IMR-90 (cell line): ENCODE measurements around the gene DGKG. TPM values are rescaled to one million over a fixed set of nuclear protein-coding genes. Genes with fewer than 3 reads are reported as not detected.

ENCODE experiments used
- ATAC-seq: fragments of 200-7000 bp; cut with Tn5 transposase; 2 replicates; pipeline ENCODE4 v1.9.1; 2020; ENCODE audit warnings: low read depth, mild to moderate bottlenecking, moderate library complexity
- BruUV-seq: library from RNA; stranded (reverse); fragments of 400-500 nt; replicated peaks from 2 replicates; lab custom pipeline; 2021; lab: Mats Ljungman, UMichigan
- CTCF ChIA-PET: fragments of 300-600 bp; formaldehyde crosslinking; extraction: SDS; loops from one replicate; lab custom pipeline; 2021; ENCODE audit warnings: antibody characterized with exemption; lab: Yijun Ruan, JAX
- POLR2A ChIA-PET: fragments of 300-600 bp; sonication (Branson Sonifier 250); formaldehyde crosslinking; loops from one replicate; lab custom pipeline; 2022; ENCODE audit warnings: antibody characterized with exemption; ENCODE audit not compliant: unreplicated experiment; lab: Charles Lee
- DNase-seq: peaks from one replicate; pipeline ENCODE4 v3.0.0; 2013
- H2AFZ ChIP-seq: replicated peaks from 2 replicates; pipeline ENCODE3; 2013; ENCODE audit warnings: low read length, mild to moderate bottlenecking; ENCODE audit not compliant: poor library complexity
- H2AK5ac ChIP-seq: 2 replicates; pipeline ENCODE4 v1.6.1; 2013; ENCODE audit warnings: low read depth, low read length, inconsistent platforms
- H2AK9ac ChIP-seq: replicated peaks from 2 replicates; pipeline ENCODE3; 2013; ENCODE audit warnings: mild to moderate bottlenecking, low read depth, low read length, moderate library complexity; ENCODE audit not compliant: poor library complexity
- H2BK120ac ChIP-seq: 2 replicates; pipeline ENCODE4 v1.6.1; 2013; ENCODE audit warnings: low read depth, low read length, inconsistent platforms
- H2BK15ac ChIP-seq: 3 replicates; pipeline ENCODE4 v1.6.1; 2013; ENCODE audit warnings: low read depth, low read length, inconsistent platforms
- H2BK20ac ChIP-seq: 2 replicates; pipeline ENCODE4 v1.6.1; 2013; ENCODE audit warnings: low read depth, mild to moderate bottlenecking, inconsistent platforms, low read length, moderate library complexity
- H2BK5ac ChIP-seq: 2 replicates; pipeline ENCODE4 v1.6.1; 2013; ENCODE audit warnings: mild to moderate bottlenecking, low read depth, low read length, inconsistent platforms; ENCODE audit not compliant: poor library complexity, severe bottlenecking
- H3K14ac ChIP-seq: replicated peaks from 2 replicates; pipeline ENCODE4 v1.6.1; 2013; ENCODE audit warnings: low read depth, low read length, inconsistent platforms
- H3K18ac ChIP-seq: 2 replicates; pipeline ENCODE4 v1.6.1; 2013; ENCODE audit warnings: low read depth, low read length, control low read depth
- H3K23ac ChIP-seq: 2 replicates; pipeline ENCODE4 v1.6.1; 2013; ENCODE audit warnings: low read depth, low read length, inconsistent platforms
- H3K27ac ChIP-seq: 2 replicates; pipeline ENCODE4 v1.5.1; 2013; ENCODE audit warnings: mild to moderate bottlenecking, control low read depth, low read length; ENCODE audit not compliant: insufficient read depth
- H3K27me3 ChIP-seq: 2 replicates; pipeline ENCODE4 v1.6.1; 2013; ENCODE audit warnings: low read length; ENCODE audit not compliant: control insufficient read depth, insufficient read depth
- H3K36me3 ChIP-seq: 2 replicates; pipeline ENCODE4 v1.6.1; 2013; ENCODE audit warnings: low read length, mixed read lengths; ENCODE audit not compliant: control insufficient read depth, insufficient read depth
- H3K4ac ChIP-seq: 2 replicates; pipeline ENCODE4 v1.6.1; 2013; ENCODE audit warnings: low read depth, low read length, inconsistent platforms
- H3K4me1 ChIP-seq: 2 replicates; pipeline ENCODE4 v1.6.1; 2013; ENCODE audit warnings: low read length, mixed read lengths; ENCODE audit not compliant: control insufficient read depth, insufficient read depth
- H3K4me2 ChIP-seq: 2 replicates; pipeline ENCODE4 v1.6.1; 2013; ENCODE audit warnings: low read depth, mild to moderate bottlenecking, control low read depth, low read length, moderate library complexity
- H3K4me3 ChIP-seq: 2 replicates; pipeline ENCODE4 v1.5.1; 2013; ENCODE audit warnings: low read depth, mild to moderate bottlenecking, control low read depth, low read length, moderate library complexity; ENCODE audit not compliant: insufficient read depth
- H3K56ac ChIP-seq: 2 replicates; pipeline ENCODE4 v1.6.1; 2013; ENCODE audit warnings: low read length, inconsistent platforms; ENCODE audit not compliant: insufficient read depth; ENCODE audit errors: extremely low read depth
- H3K79me1 ChIP-seq, 2 experiments: 2 replicates each; pipeline ENCODE4 v1.6.1; 2013; ENCODE audit warnings: low read length in 2 of 2, inconsistent platforms in 1 of 2, low read depth in 1 of 2
- H3K9ac ChIP-seq: 2 replicates; pipeline ENCODE4 v1.6.1; 2013; ENCODE audit warnings: low read depth, low read length, control low read depth
- H3K9me1 ChIP-seq: 2 replicates; pipeline ENCODE4 v1.6.1; 2013; ENCODE audit warnings: low read length, inconsistent platforms; ENCODE audit not compliant: insufficient read depth
- H3K9me3 ChIP-seq: 2 replicates; pipeline ENCODE4 v1.6.1; 2013; ENCODE audit warnings: low read length; ENCODE audit not compliant: control insufficient read depth, insufficient read depth
- H4K20me1 ChIP-seq: 2 replicates; pipeline ENCODE4 v1.6.1; 2013; ENCODE audit warnings: low read length, inconsistent platforms; ENCODE audit not compliant: insufficient read depth
- H4K5ac ChIP-seq: 2 replicates; pipeline ENCODE4 v1.6.1; 2013; ENCODE audit warnings: mild to moderate bottlenecking, low read depth, low read length, control low read depth
- H4K8ac ChIP-seq, 2 experiments: 2 replicates each; pipeline ENCODE4 v1.6.1; 2013; ENCODE audit warnings: low read depth in 2 of 2, low read length in 2 of 2, control low read depth in 1 of 2, inconsistent platforms in 1 of 2
- H4K91ac ChIP-seq: 2 replicates; pipeline ENCODE4 v1.6.1; 2013; ENCODE audit warnings: low read depth, low read length, inconsistent platforms; ENCODE audit not compliant: insufficient read depth
- CHD1 ChIP-seq: IDR thresholded peaks from 2 replicates; pipeline ENCODE4 v1.6.1; 2012; ENCODE audit warnings: low read depth, low read length, improper control_type of control experiment
- CTCF ChIP-seq: conservative IDR thresholded peaks from 2 replicates; pipeline ENCODE4 v1.5.1; 2012; ENCODE audit warnings: mild to moderate bottlenecking, low read depth, low read length, improper control_type of control experiment
- FOS ChIP-seq: fragments of 150-350 bp; IDR thresholded peaks from 2 replicates; pipeline ENCODE4 v1.6.1; 2016; ENCODE audit warnings: low read depth, low read length
- MAFK ChIP-seq: IDR thresholded peaks from 2 replicates; pipeline ENCODE4 v1.6.1; 2012; ENCODE audit warnings: low read depth, low read length, improper control_type of control experiment
- MAZ ChIP-seq: IDR thresholded peaks from 2 replicates; pipeline ENCODE4 v1.6.1; 2012; ENCODE audit warnings: low read depth, mild to moderate bottlenecking, low read length, improper control_type of control experiment, moderate library complexity, borderline replicate concordance
- MXI1 ChIP-seq: IDR thresholded peaks from 2 replicates; pipeline ENCODE4 v1.6.1; 2012; ENCODE audit warnings: low read depth, mild to moderate bottlenecking, low read length, moderate library complexity, borderline replicate concordance
- NFE2L2 ChIP-seq: fragments of 150-350 bp; IDR thresholded peaks from 2 replicates; pipeline ENCODE4 v1.6.1; 2016; ENCODE audit warnings: low read depth, mild to moderate bottlenecking, low read length
- POLR2A ChIP-seq: IDR thresholded peaks from 2 replicates; pipeline ENCODE4 v1.6.1; 2012; ENCODE audit warnings: mild to moderate bottlenecking, low read depth, low read length
- RAD21 ChIP-seq: IDR thresholded peaks from 2 replicates; pipeline ENCODE4 v1.6.1; 2012; ENCODE audit warnings: low read length, improper control_type of control experiment
- RCOR1 ChIP-seq: IDR thresholded peaks from 2 replicates; pipeline ENCODE4 v1.6.1; 2012; ENCODE audit warnings: mild to moderate bottlenecking, low read length, improper control_type of control experiment; ENCODE audit not compliant: insufficient replicate concordance
- RFX5 ChIP-seq: IDR thresholded peaks from 2 replicates; pipeline ENCODE4 v1.8.0; 2012; ENCODE audit warnings: low read depth, mild to moderate bottlenecking, low read length, moderate library complexity
- SMC3 ChIP-seq: fragments of 150-350 bp; IDR thresholded peaks from 2 replicates; pipeline ENCODE4 v1.6.1; 2016; ENCODE audit warnings: low read depth, mild to moderate bottlenecking, antibody characterized with exemption, low read length, moderate library complexity
- USF2 ChIP-seq: fragments of 150-350 bp; IDR thresholded peaks from 2 replicates; pipeline ENCODE4 v1.6.1; 2017; ENCODE audit warnings: mild to moderate bottlenecking, antibody characterized with exemption, low read length, low read depth
- WGBS, 2 experiments: methylation state at CpG; one replicate each; pipeline versions ENCODE4 v1.1.5 to v1.1.7; 2013; ENCODE audit warnings: missing lambda C conversion rate in 2 of 2; ENCODE audit not compliant: insufficient read length in 1 of 2; ENCODE audit errors: extremely low coverage in 2 of 2; 5-methylcytosine and 5-hydroxymethylcytosine counted together
- dilution Hi-C: fragments of 300-500 bp; cut with HindIII; formaldehyde crosslinking; loops from one replicate; pipeline ENCODE4 v1.14.3; 2018; ENCODE audit warnings: low sequenced_read_pairs; ENCODE audit not compliant: unreplicated experiment
- in situ Hi-C: fragments of 300-500 bp; cut with MboI; formaldehyde crosslinking; loops from 3 replicates; pipeline ENCODE4 v1.14.3; 2019; ENCODE audit warnings: low sequenced_read_pairs, inconsistent platforms, mixed read lengths
- intact Hi-C: fragments of 100-400 bp; cut with micrococcal nuclease; formaldehyde crosslinking; loops from 2 replicates; pipeline ENCODE4 v1.10.0; 2022
- polyA plus RNA-seq, 3 experiments: library from polyadenylated mRNA; depleted of rRNA; stranded (reverse); fragments of >200 nt; gene quantifications; 2 replicates each; pipeline ENCODE4 v1.2.3, GENCODE V29; 2012; ENCODE audit warnings: low replicate concordance in 1 of 3
- total RNA-seq: library from RNA; depleted of rRNA; stranded (reverse); fragments of >200 nt; gene quantifications from 2 replicates; pipeline ENCODE4 v1.2.3, GENCODE V29; 2012

The DGKG gene
- total and polyA plus RNA-seq, 2 of the 4 experiments (the other 2 are of a cell fraction), result 1.2 to 4.1 TPM

- Histone ChIP-seq H3K4me1 (no peaks in the 10 kb centered on the region), H3K27ac (no peak overlapping the region), H2BK15ac (no peak overlapping the region), H3K14ac (no peak overlapping the region), H3K36me3 (no peaks in the 10 kb centered on the region), H3K79me1 (no peaks in the 10 kb centered on the region), H3K56ac (no peak overlapping the region), H2BK120ac (no peak overlapping the region), H3K9ac (no peak overlapping the region), H4K5ac (no peak overlapping the region), H3K9me1 (no peaks in the 10 kb centered on the region), H2AK5ac (no peak overlapping the region), H3K9me3 (no peaks in the 10 kb centered on the region), H2AFZ (no peak overlapping the region), H3K4ac (no peak overlapping the region), H2BK20ac (no peak overlapping the region), H3K18ac (no peak overlapping the region), H2AK9ac (no peak overlapping the region), H4K91ac (no peak overlapping the region), H3K4me3 (no peak overlapping the region), H2BK5ac (no peak overlapping the region), H3K27me3 (peaks cover 24% of the 10 kb centered on the region), H4K8ac (no peak overlapping the region), H4K20me1 (no peaks in the 10 kb centered on the region), H3K4me2 (no peak overlapping the region), H3K23ac (no peak overlapping the region)
- ChIA-PET POLR2A (no interaction called here), CTCF (interaction anchor here (1.0 kb wide), 1 partner anchor 166 kb away, joined by 8 read pairs; no protein-coding TSS in a partner anchor)
- no TSS peak for BruUV-seq
- TF ChIP-seq NFE2L2 (no peak), SMC3 (no peak), FOS (no peak), RFX5 (no peak), USF2 (no peak), POLR2A (no peak), RCOR1 (no peak), CHD1 (no peak), CTCF (no peak), MAZ (no peak), MAFK (no peak), MXI1 (no peak), RAD21 (no peak)
- in situ Hi-C loops, result no loop called here
- intact Hi-C loops, result no loop called here
- no peak for DNase-seq
- dilution Hi-C loops, result no loop called here
- no peak for ATAC-seq
- 20% methylated on average over 1 of the region's 4 CpGs; no CpG with 5 or more reads in 1 of the 2 experiments for WGBS, 2 experiments
Observed at GRCh38 chr3:186374376-186374775, 12.3 kb upstream of the DGKG start.
